Right lobe of liver (tissue), 4 donors: ENCODE results near the gene EVI5.

Experiments used
- CTCF ChIP-seq, 4 donors: fragments of 200-600 bp in 3 of 4; fragments of 450-650 bp in 1 of 4; IDR thresholded peaks; one replicate each; pipeline versions ENCODE4 v1.5.1 to v1.8.0; 2016 to 2022; ENCODE audit warnings: antibody characterized with exemption in 4 of 4, mild to moderate bottlenecking in 2 of 4
- POLR2A ChIP-seq: fragments of 450-650 bp; IDR thresholded peaks from one replicate; pipeline ENCODE4 v1.6.1; 2017; ENCODE audit warnings: antibody characterized with exemption, mild to moderate bottlenecking
- donor health status: DM: no; HTN: no; CAD: no.
- donor health status: DM: no; HTN: no; CAD: no.
- donor health status: DM: no; HTN: yes; CAD: no.

- TF ChIP-seq CTCF (IDR thresholded peaks at IDR 0.05) = no peak
- TF ChIP-seq POLR2A = no peak
Observed at GRCh38 chr1:92690212-92690906, 94.5 kb downstream of the EVI5 start.
